Fibroblast of lung (primary cell): ENCODE data around the gene POLR3G.

Source experiments
- CTCF ChIP-seq, 2 donors: IDR thresholded peaks in 1 of 2; conservative IDR thresholded peaks in 1 of 2; 1 replicate in 1 of 2; 2 replicates in 1 of 2; pipeline ENCODE4 v1.5.1; 2011 to 2012; ENCODE audit warnings: low read length in 2 of 2, control low read depth in 1 of 2, inconsistent platforms in 1 of 2, low read depth in 1 of 2, mild to moderate bottlenecking in 1 of 2
- EZH2 ChIP-seq: IDR thresholded peaks from 2 replicates; pipeline ENCODE4 v1.5.1; 2012; ENCODE audit warnings: low read length, control low read depth, mild to moderate bottlenecking; ENCODE audit errors: missing control alignments

GRCh38 chr5:90558344-90559192 is 83.9 kb downstream of the POLR3G start, which contains the start of gene ADGRV1:
- TF ChIP-seq CTCF (conservative IDR thresholded peaks at IDR 0.05 in 1 of 2, IDR thresholded peaks at IDR 0.05 in 1 of 2; ENCODE audit: low read depth in 1 of 2, low read length in 2 of 2) (no peak), EZH2 (peak; percentile 86)
